B cell (primary cell): ENCODE measurements around the gene GRIK2.

Source experiments
- EZH2 ChIP-seq: IDR thresholded peaks from 2 replicates; pipeline ENCODE4 v1.6.1; 2012; ENCODE audit warnings: borderline replicate concordance, low read depth, mild to moderate bottlenecking, moderate library complexity, low read length; ENCODE audit not compliant: insufficient read depth, poor library complexity, severe bottlenecking
- TF ChIP-seq, protein P1 (sequence below): fragments of 200-600 bp; IDR thresholded peaks from one replicate; pipeline ENCODE4 v1.8.0; 2022; ENCODE audit warnings: antibody characterized with exemption, mild to moderate bottlenecking

DNA sequence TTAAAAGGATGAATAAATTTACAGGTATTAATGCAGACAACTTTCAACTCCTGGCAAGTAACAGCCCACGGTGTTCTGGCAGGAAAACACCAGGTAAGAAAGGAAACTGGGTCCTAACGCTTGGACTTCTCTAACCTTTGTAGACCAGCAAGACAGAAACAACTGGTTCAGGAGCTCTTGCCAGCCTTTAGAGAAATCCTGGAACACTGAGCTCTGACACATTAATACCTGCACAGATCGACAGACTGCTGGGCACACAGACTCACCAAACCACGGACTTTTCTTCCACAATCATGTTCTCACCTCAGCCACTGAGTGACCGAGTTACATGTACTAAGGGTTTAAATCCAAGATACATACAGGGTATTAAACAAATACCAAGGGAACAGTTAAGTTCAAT is 36.3 kb downstream of the GRIK2 start:
- TF ChIP-seq, protein P1, sequence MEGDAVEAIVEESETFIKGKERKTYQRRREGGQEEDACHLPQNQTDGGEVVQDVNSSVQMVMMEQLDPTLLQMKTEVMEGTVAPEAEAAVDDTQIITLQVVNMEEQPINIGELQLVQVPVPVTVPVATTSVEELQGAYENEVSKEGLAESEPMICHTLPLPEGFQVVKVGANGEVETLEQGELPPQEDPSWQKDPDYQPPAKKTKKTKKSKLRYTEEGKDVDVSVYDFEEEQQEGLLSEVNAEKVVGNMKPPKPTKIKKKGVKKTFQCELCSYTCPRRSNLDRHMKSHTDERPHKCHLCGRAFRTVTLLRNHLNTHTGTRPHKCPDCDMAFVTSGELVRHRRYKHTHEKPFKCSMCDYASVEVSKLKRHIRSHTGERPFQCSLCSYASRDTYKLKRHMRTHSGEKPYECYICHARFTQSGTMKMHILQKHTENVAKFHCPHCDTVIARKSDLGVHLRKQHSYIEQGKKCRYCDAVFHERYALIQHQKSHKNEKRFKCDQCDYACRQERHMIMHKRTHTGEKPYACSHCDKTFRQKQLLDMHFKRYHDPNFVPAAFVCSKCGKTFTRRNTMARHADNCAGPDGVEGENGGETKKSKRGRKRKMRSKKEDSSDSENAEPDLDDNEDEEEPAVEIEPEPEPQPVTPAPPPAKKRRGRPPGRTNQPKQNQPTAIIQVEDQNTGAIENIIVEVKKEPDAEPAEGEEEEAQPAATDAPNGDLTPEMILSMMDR = no peak
- TF ChIP-seq EZH2 = no peak
